Kidney (tissue), 14 donors: ENCODE results near the gene ZNF644. TPM values are rescaled to one million over a fixed set of nuclear protein-coding genes. Genes with fewer than 3 reads are reported as not detected.

Experiments used
- DNase-seq, 5 donors: peaks; one replicate each; pipeline ENCODE4 v3.0.0-alpha.2; 2013 to 2020
- FAIRE-seq: peaks from 2 replicates; lab custom pipeline; 2012; peaks lifted over from hg19 to GRCh38; lab: Jason Lieb, UNC
- H3K27ac ChIP-seq, 2 donors: one replicate each; pipeline ENCODE4 v1.7.0; 2013; ENCODE audit warnings: low read depth in 2 of 2, low read length in 2 of 2, inconsistent platforms in 1 of 2
- H3K27me3 ChIP-seq: one replicate; pipeline ENCODE4 v1.7.1; 2013; ENCODE audit warnings: low read length, inconsistent platforms; ENCODE audit not compliant: control insufficient read depth, insufficient read depth
- H3K36me3 ChIP-seq, 3 donors: one replicate each; pipeline versions ENCODE4 v1.7.0 to v1.7.1; 2013; ENCODE audit warnings: low read length in 3 of 3, control low read depth in 1 of 3, inconsistent platforms in 1 of 3; ENCODE audit not compliant: insufficient read depth in 3 of 3, control insufficient read depth in 2 of 3
- H3K4me1 ChIP-seq, 3 donors: one replicate each; pipeline versions ENCODE4 v1.7.0 to v1.7.1; 2013; ENCODE audit warnings: low read length in 3 of 3, inconsistent platforms in 1 of 3, low read depth in 1 of 3; ENCODE audit not compliant: control insufficient read depth in 2 of 3, insufficient read depth in 2 of 3
- H3K4me3 ChIP-seq, 3 donors: one replicate each; pipeline versions ENCODE4 v1.7.0 to v1.8.1; 2013; ENCODE audit warnings: low read length in 3 of 3, control low read depth in 1 of 3, inconsistent platforms in 1 of 3
- H3K9ac ChIP-seq, 3 donors: one replicate each; pipeline versions ENCODE4 v1.7.0 to v1.7.1; 2013; ENCODE audit warnings: low read length in 3 of 3, control low read depth in 1 of 3, inconsistent platforms in 1 of 3
- H3K9me3 ChIP-seq, 3 donors: one replicate each; pipeline versions ENCODE4 v1.7.0 to v1.7.1; 2013; ENCODE audit warnings: low read length in 3 of 3, control low read depth in 1 of 3, inconsistent platforms in 1 of 3; ENCODE audit not compliant: control insufficient read depth in 2 of 3, insufficient read depth in 1 of 3
- CTCF ChIP-seq: IDR thresholded peaks from 3 replicates; pipeline ENCODE4 v1.5.1; 2012; ENCODE audit warnings: mild to moderate bottlenecking, moderate library complexity, borderline replicate concordance; ENCODE audit not compliant: insufficient read depth; ENCODE audit errors: extremely low read depth
- intact Hi-C: fragments of 100-400 bp; cut with DNase I; formaldehyde crosslinking; loops from one replicate; pipeline ENCODE4 v1.11.1; 2022
- polyA plus RNA-seq: library from polyadenylated mRNA; stranded (reverse); fragments of 350-450 nt; fragmentation: Illumina TruSeq; extraction: RNeasy Lipid Tissue Mini Kit (QIAGEN cat#74804); gene quantifications from one replicate; pipeline ENCODE4 v1.2.3, GENCODE V29; 2014; ENCODE audit warnings: low read depth, low replicate concordance; ENCODE audit not compliant: insufficient read depth
- total RNA-seq: library from RNA; stranded (reverse); fragmentation: NEBNext Ultra II Directional; extraction: Animal tissue kit (Norgen Biotek cat#: 25700); gene quantifications from one replicate; pipeline ENCODE4 v1.2.1, GENCODE V29; 2021
- donor health status: control.
- donor health status: control.
- donor health status: control.
- donor health status: control.
- donor health status: control.
- donor health status: DM: yes; HTN: yes; CAD: no.
- donor health status: Normal renal cell carcinoma (clear cell type).

The ZNF644 gene
- total and polyA plus RNA-seq, 2 donors from 2014 or later, result 10.5 to 60.4 TPM

GRCh38 chr1:90922202-90922601, 99.6 kb downstream of the ZNF644 start:
- Histone ChIP-seq H3K4me3 (no peak overlapping the region), H3K36me3 (no peaks in the 10 kb centered on the region), H3K27me3 (no peaks in the 10 kb centered on the region), H3K27ac (no peak overlapping the region), H3K9ac (no peak overlapping the region), H3K9me3 (no peaks in the 10 kb centered on the region), H3K4me1 (peaks cover 0 to 6% (median 5%) of the 10 kb centered on the region in 3 donors)
- DNase-seq (no peak), FAIRE-seq (no peak)
- TF ChIP-seq CTCF, result no peak
- intact Hi-C loops, result no loop called here

GRCh38 chr1:90919900-90920299, 101.9 kb downstream of the ZNF644 start:
- Histone ChIP-seq H3K27ac (no peak overlapping the region), H3K9ac (no peak overlapping the region), H3K27me3 (no peaks in the 10 kb centered on the region), H3K36me3 (peaks cover 0 to 3% (median 0%) of the 10 kb centered on the region in 3 donors), H3K4me1 (peaks cover 0 to 5% (median 3%) of the 10 kb centered on the region in 3 donors), H3K9me3 (no peaks in the 10 kb centered on the region), H3K4me3 (no peak overlapping the region)
- intact Hi-C loops, result no loop called here
- FAIRE-seq, result no peak
- TF ChIP-seq CTCF, result no peak
- DNase-seq, result no peak

GRCh38 chr1:90919190-90919719, 102.6 kb downstream of the ZNF644 start:
- H3K4me1 ChIP-seq, result peaks cover 0 to 5% (median 3%) of the 10 kb centered on the region in 3 donors
- no peaks in the 10 kb centered on the region for H3K9me3 ChIP-seq
- TF ChIP-seq CTCF, result no peak
- no peaks in the 10 kb centered on the region for H3K27me3 ChIP-seq
- peaks cover 0 to 3% (median 0%) of the 10 kb centered on the region in 3 donors for H3K36me3 ChIP-seq
- FAIRE-seq (no peak), DNase-seq (no peak)
- intact Hi-C loops, result no loop called here
- no peak overlapping the region for H3K9ac ChIP-seq
- no peak overlapping the region for H3K27ac ChIP-seq
- H3K4me3 ChIP-seq, result no peak overlapping the region

- Histone ChIP-seq H3K9me3 (peaks cover 0 to 3% (median 0%) of the 10 kb centered on the region in 3 donors), H3K4me3 (no peak overlapping the region), H3K27ac (no peak overlapping the region), H3K27me3 (no peaks in the 10 kb centered on the region), H3K9ac (no peak overlapping the region), H3K4me1 (no peaks in the 10 kb centered on the region), H3K36me3 (no peaks in the 10 kb centered on the region)
- FAIRE-seq, result no peak
- intact Hi-C loops, result no loop called here
- no peak for TF ChIP-seq CTCF
- DNase-seq, result no peak
Measured at GRCh38 chr1:90911353-90911752, 110.5 kb downstream of the ZNF644 start.
